Activated naive CD4-positive, alpha-beta T cell treated with anti-CD3 and anti-CD28 coated beads for 36 hours (primary cell): ENCODE measurements around the gene PIN4. TPM values are rescaled to one million over a fixed set of nuclear protein-coding genes. Genes with fewer than 3 reads are reported as not detected.
"Not testable (repeated sequence)": the region's sequence is repeated elsewhere in the genome, so short reads cannot be mapped to it uniquely, and the experiment has no call there.

Source experiments
- CTCF ChIA-PET: fragments of 350-600 bp; sonication (Branson Sonifier 250); formaldehyde crosslinking; loops from one replicate; lab custom pipeline; 2021; ENCODE audit warnings: antibody characterized with exemption; lab: Charles Lee
- DNase-seq: peaks from one replicate; pipeline ENCODE4 v3.0.0-alpha.2; 2020
- H3K27ac Mint-ChIP-seq: one replicate; pipeline ENCODE4 v1.8.0; 2021; ENCODE audit warnings: mild to moderate bottlenecking, mixed read lengths
- H3K27me3 Mint-ChIP-seq: one replicate; pipeline ENCODE4 v1.8.0; 2021; ENCODE audit warnings: low read depth, mixed read lengths
- H3K36me3 Mint-ChIP-seq: one replicate; pipeline ENCODE4 v1.8.0; 2021; ENCODE audit warnings: low read depth, mixed read lengths
- H3K4me1 Mint-ChIP-seq: one replicate; pipeline ENCODE4 v1.8.0; 2021; ENCODE audit warnings: low read depth, mixed read lengths
- H3K4me3 Mint-ChIP-seq: one replicate; pipeline ENCODE4 v1.8.0; 2021; ENCODE audit warnings: mild to moderate bottlenecking, moderate library complexity, mixed read lengths
- H3K9me3 Mint-ChIP-seq: one replicate; pipeline ENCODE4 v1.8.0; 2021; ENCODE audit warnings: mixed read lengths
- intact Hi-C: fragments of 100-400 bp; cut with micrococcal nuclease; formaldehyde crosslinking; loops from one replicate; pipeline ENCODE4 v1.15.1; 2023
- total RNA-seq, 2 experiments: library from RNA; stranded (reverse); gene quantifications; one replicate each; pipeline ENCODE4 v1.2.3, GENCODE V29; 2021

Gene PIN4
- total RNA-seq, 2 experiments from 2014 or later, result 5.6 to 8.0 TPM

DNA sequence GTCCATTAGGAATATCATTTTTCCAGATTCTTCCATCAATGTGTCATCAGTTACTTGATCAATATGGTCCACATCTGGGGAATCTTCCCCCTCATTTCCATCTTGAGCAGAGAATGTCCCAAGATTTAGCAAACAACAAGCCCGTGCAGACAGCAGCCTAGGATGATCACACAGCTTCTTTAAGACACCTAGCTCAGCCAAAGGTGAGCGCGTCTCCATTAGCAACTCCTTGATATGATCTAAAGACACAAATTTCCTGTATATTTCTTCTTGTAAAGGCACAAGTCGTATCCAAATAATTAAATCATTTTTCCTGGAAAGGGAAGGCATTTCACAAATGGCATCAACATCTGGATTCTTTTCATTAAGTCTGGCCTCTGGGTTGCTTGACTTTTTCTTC lies 25.8 kb downstream of the PIN4 start:
- no peak for DNase-seq
- CTCF ChIA-PET, result no interaction called here
- Mint-ChIP-seq H3K27ac (no peak overlapping the region), H3K4me1 (no peaks in the 10 kb centered on the region), H3K36me3 (peaks cover 21% of the 10 kb centered on the region), H3K4me3 (no peak overlapping the region), H3K9me3 (no peaks in the 10 kb centered on the region), H3K27me3 (no peaks in the 10 kb centered on the region)
- intact Hi-C loops, result no loop called here

DNA sequence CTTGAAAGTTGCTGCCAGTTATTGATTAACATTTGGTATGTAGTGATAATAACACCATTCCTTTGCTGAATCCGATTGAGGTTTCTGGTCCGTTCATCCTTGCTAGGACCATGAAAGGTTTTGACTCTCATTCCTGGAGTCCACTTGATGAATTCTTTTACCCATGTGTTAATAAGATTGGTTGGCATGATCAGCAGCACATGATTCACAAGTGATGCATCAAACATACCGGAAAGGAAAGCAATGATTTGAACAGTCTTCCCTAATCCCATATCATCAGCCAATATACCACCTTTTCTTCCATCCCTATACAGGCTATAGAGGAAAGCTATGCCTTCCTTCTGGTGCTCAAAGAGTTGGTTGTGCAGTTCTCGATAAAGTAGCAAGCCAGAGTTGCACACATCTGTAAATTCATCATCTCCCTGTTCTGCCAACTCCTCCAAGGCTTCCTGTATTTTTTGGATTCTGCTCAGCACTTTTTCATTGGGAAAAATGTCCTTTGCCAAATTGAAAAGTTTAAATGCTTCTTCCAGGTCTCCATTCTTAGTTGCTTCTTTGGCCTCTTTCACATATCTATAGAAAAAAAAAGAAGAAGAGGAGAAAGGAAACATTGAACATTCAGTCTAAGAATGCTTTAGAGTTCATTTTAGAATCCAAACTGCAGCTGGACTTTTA lies 26.7 kb downstream of the PIN4 start:
- Mint-ChIP-seq H3K4me3 (no peak overlapping the region), H3K9me3 (no peaks in the 10 kb centered on the region), H3K36me3 (peaks cover 21% of the 10 kb centered on the region), H3K27ac (no peak overlapping the region), H3K27me3 (no peaks in the 10 kb centered on the region), H3K4me1 (no peaks in the 10 kb centered on the region)
- intact Hi-C loops, result no loop called here
- DNase-seq, result no peak
- CTCF ChIA-PET, result no interaction called here

DNA sequence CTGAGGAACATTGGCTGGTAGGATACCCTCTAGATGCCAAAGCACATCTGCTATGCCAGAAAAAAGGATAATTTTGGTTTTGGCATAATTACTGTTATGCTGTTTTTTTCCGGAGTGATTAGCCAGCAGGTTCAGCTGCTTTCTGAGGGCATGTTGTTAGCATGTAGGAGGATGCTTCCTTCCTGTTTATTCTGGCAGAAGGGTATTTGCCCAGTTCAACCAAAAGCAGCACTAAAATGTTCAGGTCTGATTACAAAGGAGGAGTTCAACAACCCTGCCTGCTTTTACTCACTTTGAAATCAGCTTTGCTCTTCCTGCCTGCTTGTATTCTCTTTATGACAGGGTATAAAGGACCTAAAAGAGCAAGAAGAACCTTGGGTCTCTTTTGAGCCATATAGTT lies 35.4 kb downstream of the PIN4 start:
- intact Hi-C loops, result no loop called here
- Mint-ChIP-seq H3K27me3 (no peaks in the 10 kb centered on the region), H3K4me1 (no peaks in the 10 kb centered on the region), H3K4me3 (no peak overlapping the region), H3K27ac (no peak overlapping the region), H3K9me3 (no peaks in the 10 kb centered on the region), H3K36me3 (no peaks in the 10 kb centered on the region)
- CTCF ChIA-PET, result no interaction called here
- DNase-seq, result no peak

DNA sequence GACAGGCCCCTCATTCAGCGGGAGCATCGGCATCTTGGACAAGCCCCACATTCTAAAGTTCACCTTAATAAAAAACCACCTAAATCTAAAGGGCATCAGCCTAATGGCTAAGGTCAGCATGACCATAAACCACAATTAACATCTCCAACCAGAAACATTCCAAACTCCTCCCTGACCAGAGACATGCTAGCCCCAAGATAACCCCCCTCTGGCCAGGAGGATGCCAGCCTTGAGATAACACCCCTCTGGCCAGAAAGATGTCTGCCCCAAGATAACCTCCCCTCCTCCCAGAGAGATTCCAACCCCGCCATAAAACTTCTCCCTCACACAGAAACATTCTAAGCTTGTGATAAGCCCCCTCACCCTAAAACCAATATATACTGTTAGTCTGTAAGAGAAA lies 38.8 kb downstream of the PIN4 start:
- H3K36me3 Mint-ChIP-seq, intact Hi-C loops, DNase-seq, H3K27me3 Mint-ChIP-seq, H3K27ac Mint-ChIP-seq, H3K4me3 Mint-ChIP-seq, CTCF ChIA-PET, H3K9me3 Mint-ChIP-seq, H3K4me1 Mint-ChIP-seq: not testable (repeated sequence)

DNA sequence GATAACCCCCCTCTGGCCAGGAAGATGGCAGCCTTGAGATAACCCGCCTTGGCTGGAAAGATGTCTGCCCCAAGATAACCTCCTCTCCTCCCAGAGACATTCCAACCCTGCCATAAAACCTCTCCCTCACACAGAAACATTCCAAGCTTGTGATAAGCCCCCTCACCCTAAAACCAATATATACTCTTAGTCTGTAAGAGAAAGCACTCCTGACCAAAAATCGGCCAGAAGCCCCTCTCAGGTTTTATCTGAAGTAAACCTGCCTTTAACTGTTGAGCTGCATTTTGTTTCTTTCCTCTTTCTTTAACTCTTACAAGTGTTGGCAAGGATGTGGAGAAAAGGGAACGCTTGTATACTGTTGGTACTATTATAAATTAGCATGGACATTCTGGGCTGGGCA lies 48.7 kb downstream of the PIN4 start:
- Mint-ChIP-seq H3K27me3 (no peaks in the 10 kb centered on the region), H3K36me3 (peaks cover 8% of the 10 kb centered on the region), H3K27ac (no peak overlapping the region), H3K9me3 (no peaks in the 10 kb centered on the region), H3K4me3 (no peak overlapping the region), H3K4me1 (no peaks in the 10 kb centered on the region)
- intact Hi-C loops, result no loop called here
- no peak for DNase-seq
- CTCF ChIA-PET, result no interaction called here

- Mint-ChIP-seq H3K4me3 (no peak overlapping the region), H3K4me1 (peaks cover 11% of the 10 kb centered on the region), H3K27ac (no peak overlapping the region), H3K9me3 (no peaks in the 10 kb centered on the region), H3K36me3 (peaks cover 7% of the 10 kb centered on the region), H3K27me3 (no peaks in the 10 kb centered on the region)
- intact Hi-C loops, result no loop called here
- DNase-seq, result no peak
- CTCF ChIA-PET, result no interaction called here
Measured at GRCh38 chrX:72236841-72237240, 55.3 kb downstream of the PIN4 start.

- Mint-ChIP-seq H3K36me3 (peaks cover 7% of the 10 kb centered on the region), H3K4me1 (peaks cover 11% of the 10 kb centered on the region), H3K4me3 (peak overlapping the region; percentile 79), H3K9me3 (no peaks in the 10 kb centered on the region), H3K27me3 (no peaks in the 10 kb centered on the region), H3K27ac (no peak overlapping the region)
- intact Hi-C loops, result no loop called here
- no peak for DNase-seq
- CTCF ChIA-PET, result interaction anchor here (1.1 to 1.2 kb wide), 2 partner anchors 9 to 31 kb away, joined by 3 to 4 read pairs; no protein-coding TSS in a partner anchor
Measured at GRCh38 chrX:72238183-72238582, 56.6 kb downstream of the PIN4 start.

DNA sequence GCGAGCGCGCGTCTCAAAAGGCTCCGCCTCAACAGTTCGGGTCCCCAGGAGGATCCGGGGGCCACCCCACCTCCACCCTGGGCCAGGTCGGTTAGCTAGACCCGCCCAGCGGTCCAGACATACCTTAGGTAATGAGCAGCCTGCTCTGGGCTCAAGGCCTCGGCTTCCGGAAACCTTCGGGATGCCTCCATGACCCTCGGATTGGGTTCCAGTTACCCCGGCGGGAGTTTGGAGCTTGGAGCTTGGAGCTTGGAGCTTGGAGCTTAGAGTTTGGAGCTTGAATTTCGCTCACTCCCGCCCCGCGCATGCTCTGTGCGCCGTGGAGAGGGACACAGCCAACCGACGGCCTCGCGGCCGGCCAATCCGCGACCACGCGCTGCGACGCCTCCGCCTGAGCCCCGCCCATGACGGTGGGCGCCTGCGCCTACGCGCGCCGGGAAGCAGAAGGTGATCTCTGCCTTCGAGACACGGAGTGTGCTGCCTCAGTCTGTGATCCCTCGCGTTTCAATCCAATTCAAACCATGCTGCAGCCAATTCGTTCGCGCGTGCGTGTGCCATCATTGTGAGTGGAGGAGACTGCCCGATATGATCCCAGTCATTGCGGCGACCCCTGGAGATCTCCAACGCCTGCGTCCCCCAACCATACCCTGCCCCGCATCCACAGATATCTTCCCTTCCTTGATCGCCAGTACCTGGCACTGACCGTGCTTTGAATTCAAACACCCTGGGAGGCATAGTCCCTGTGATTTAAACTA lies 57.3 kb downstream of the PIN4 start, which contains the start of gene ERCC6L:
Gene ERCC6L, minus strand, starts transcription at position 307 of the 755 bp plus-strand sequence. Its CDS starts 116 bp downstream, at position 191.
- intact Hi-C loops, result loop anchor here (1.0 kb wide), 2 partner anchors 38 to 58 kb away; partner anchors contain the start of genes PIN4 and RPS4X
- Mint-ChIP-seq H3K36me3 (peaks cover 7% of the 10 kb centered on the region), H3K4me3 (peak within 1 kb of the TSS; percentile 79), H3K4me1 (peaks cover 13% of the 10 kb centered on the region), H3K27ac (peak within 1 kb of the TSS; percentile 74), H3K9me3 (no peaks in the 10 kb centered on the region), H3K27me3 (no peaks in the 10 kb centered on the region)
- peak; percentile 88 for DNase-seq
- CTCF ChIA-PET, result interaction anchor here (1.1 to 1.2 kb wide), 2 partner anchors 9 to 30 kb away, joined by 3 to 4 read pairs; no protein-coding TSS in a partner anchor

GRCh38 chrX:72240976-72241375 lies 59.4 kb downstream of the PIN4 start:
- H3K9me3 Mint-ChIP-seq, result no peaks in the 10 kb centered on the region
- no peaks in the 10 kb centered on the region for H3K27me3 Mint-ChIP-seq
- intact Hi-C loops, result no loop called here
- H3K27ac Mint-ChIP-seq, result no peak overlapping the region
- DNase-seq, result no peak
- H3K36me3 Mint-ChIP-seq, result peaks cover 3% of the 10 kb centered on the region
- no peak overlapping the region for H3K4me3 Mint-ChIP-seq
- CTCF ChIA-PET, result interaction anchor here (1.3 kb wide), 1 partner anchor 13 kb away, joined by 3 read pairs; no protein-coding TSS in a partner anchor
- H3K4me1 Mint-ChIP-seq, result peaks cover 13% of the 10 kb centered on the region

DNA sequence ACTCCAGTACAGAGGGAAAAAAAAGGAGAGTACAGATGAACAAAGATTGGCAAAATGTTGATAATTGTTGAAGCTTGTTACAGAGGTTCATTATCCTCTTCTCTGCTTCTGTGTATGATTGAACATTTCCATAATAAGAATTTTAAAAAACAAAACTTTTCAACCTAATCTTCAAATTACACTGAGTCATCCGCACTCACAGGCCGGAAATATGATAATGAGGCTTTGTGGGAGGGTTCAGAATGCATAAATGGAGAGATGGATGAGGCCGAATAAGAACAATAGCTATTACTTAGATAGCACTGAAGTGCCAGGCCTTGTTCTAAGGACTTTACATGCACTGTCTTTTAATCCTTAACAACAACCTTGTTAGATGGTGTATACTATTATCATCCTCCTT lies 61.9 kb downstream of the PIN4 start:
- Mint-ChIP-seq H3K27me3 (no peaks in the 10 kb centered on the region), H3K27ac (no peak overlapping the region), H3K4me1 (peaks cover 5% of the 10 kb centered on the region), H3K9me3 (no peaks in the 10 kb centered on the region), H3K36me3 (no peaks in the 10 kb centered on the region), H3K4me3 (no peak overlapping the region)
- intact Hi-C loops, result no loop called here
- CTCF ChIA-PET, result interaction anchor here (0.9 kb wide), 1 partner anchor 59 kb away, joined by 3 read pairs; no protein-coding TSS in a partner anchor
- no peak for DNase-seq

DNA sequence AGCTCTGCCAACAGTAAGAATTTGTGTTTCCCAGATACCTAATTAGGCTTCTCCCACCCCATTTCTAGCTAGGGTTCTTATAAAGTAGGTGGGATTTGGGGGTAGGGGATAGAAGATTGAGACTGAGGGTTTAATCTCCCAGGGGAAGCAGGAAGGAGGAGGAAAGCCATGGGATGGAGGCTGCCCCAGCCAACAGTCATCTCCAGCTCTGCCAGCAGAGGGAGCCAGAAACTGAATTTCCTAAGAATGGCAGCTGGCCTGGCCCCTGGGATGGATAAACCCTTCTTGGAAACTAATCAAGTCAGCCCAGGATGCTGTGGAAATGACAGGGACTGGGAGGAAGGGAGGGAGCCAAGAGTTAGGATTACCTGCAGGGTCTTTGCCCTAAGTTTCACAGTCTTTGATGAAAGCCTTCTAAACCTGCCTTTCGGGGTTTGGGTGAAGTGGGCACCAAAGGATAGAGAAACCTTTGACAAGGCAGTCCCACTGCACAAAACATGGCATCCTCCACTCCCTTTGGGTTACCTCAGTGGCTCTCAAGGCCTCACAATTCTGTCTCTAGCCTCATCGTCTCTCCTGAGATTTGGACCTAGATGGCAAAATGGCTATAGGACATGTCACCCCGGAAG lies 64.0 kb downstream of the PIN4 start:
- peak; percentile 58 for DNase-seq
- no peak overlapping the region for H3K27ac Mint-ChIP-seq
- H3K4me1 Mint-ChIP-seq, result peaks cover 2% of the 10 kb centered on the region
- CTCF ChIA-PET, result interaction anchor here (0.6 to 1.6 kb wide), 9 partner anchors 8 to 294 kb away, joined by 3 to 7 read pairs (median 3); partner anchors contain the start of gene RPS4X
- no peak overlapping the region for H3K4me3 Mint-ChIP-seq
- H3K27me3 Mint-ChIP-seq, result no peaks in the 10 kb centered on the region
- H3K9me3 Mint-ChIP-seq, result no peaks in the 10 kb centered on the region
- intact Hi-C loops, result loop anchor here (1.0 kb wide), 1 partner anchor 309 kb away; no protein-coding TSS in a partner anchor
- no peaks in the 10 kb centered on the region for H3K36me3 Mint-ChIP-seq
